Activated CD4-positive, alpha-beta T cell treated with anti-CD3 and anti-CD28 coated beads for 48 hours (primary cell): ENCODE results near the gene GPR162.

Experiments used
- DNase-seq: peaks from one replicate; pipeline ENCODE4 v3.0.0-alpha.2; 2020

GPR162 gene

GRCh38 chr12:6839482-6840201 is 18.0 kb downstream of the GPR162 start:
- DNase-seq: no peak

- no peak for DNase-seq
These were observed 18.7 kb downstream of the GPR162 start for GRCh38 chr12:6840330-6840729.

DNA sequence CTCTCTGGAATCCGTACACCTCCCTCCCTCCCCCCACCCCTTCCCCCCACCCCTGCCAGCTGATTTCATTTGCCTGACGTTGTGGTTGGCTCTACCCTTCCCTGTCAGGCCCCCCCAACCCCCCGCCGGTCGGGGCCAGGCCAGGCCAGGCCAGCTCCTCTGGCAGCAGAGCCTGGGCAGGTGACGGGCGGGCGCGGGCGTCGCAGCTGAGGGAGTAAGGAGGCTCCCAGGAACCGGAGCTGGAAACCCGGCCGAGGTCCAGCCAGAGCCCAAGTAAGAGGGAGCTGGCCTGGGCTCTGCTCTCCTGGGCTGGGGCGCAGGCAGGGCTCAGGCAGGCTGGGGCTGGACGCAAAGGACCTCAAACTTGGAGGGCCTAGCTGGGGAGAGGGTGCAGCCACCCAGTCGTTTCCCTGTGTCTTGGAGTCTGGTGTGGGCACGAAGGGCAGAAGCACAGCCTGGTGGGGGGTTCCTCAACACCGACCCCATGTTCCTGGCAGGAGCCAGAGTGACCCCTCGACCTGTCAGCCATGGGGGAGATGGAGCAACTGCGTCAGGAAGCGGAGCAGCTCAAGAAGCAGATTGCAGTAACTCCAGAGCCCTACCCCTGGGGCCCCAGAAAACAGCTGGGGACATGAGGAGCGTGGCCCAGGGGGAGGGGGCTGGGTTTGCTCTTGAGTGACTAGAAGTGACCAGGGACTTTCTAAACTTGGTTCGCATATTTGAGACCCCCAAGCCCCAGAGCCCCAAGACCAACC is 19.3 kb downstream of the GPR162 start, which contains the start of gene GNB3:
GNB3 (plus strand) TSS at position 165 of the 755 bp plus-strand sequence; CDS start at position 528, 363 bp downstream.
- no peak for DNase-seq

- DNase-seq: no peak
These were observed 20.5 kb downstream of the GPR162 start for GRCh38 chr12:6842075-6842474.

- no peak for DNase-seq
These were observed 21.7 kb downstream of the GPR162 start for GRCh38 chr12:6843118-6843902.

DNA sequence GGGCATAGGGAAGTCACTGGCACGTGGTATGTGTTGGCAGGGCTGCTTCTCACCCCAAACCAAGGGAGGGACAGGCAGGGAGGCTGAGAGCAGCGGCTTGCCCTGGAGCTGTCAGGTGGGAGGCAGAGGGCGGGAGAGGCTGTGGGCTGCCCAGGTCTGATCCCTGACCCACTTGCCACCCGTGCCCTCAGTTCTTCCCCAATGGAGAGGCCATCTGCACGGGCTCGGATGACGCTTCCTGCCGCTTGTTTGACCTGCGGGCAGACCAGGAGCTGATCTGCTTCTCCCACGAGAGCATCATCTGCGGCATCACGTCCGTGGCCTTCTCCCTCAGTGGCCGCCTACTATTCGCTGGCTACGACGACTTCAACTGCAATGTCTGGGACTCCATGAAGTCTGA is 23.8 kb downstream of the GPR162 start:
- no peak for DNase-seq

GRCh38 chr12:6846316-6846869 is 24.8 kb downstream of the GPR162 start:
- no peak for DNase-seq

DNA sequence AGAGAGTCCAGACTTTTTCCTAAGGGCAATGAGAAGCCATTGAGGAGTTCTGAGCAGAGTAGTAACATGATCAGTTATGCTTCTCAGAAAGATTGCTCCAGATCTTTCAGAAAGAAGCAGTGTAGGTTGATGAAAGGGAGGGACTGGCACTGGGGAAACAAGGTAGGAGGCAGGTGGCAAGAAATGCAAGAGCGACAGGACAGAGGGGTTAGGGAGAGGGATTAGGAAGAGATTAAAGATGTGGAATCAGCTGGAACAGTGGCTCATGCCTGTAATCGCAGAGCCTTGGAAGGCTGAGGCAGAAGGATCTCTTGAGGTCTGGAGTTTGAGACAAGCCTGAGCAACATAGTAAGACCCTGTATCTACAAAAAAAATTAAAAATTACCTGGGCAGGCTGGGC is 26.1 kb downstream of the GPR162 start:
- no peak for DNase-seq

GRCh38 chr12:6849427-6849826 is 27.8 kb downstream of the GPR162 start:
- no peak for DNase-seq

DNA sequence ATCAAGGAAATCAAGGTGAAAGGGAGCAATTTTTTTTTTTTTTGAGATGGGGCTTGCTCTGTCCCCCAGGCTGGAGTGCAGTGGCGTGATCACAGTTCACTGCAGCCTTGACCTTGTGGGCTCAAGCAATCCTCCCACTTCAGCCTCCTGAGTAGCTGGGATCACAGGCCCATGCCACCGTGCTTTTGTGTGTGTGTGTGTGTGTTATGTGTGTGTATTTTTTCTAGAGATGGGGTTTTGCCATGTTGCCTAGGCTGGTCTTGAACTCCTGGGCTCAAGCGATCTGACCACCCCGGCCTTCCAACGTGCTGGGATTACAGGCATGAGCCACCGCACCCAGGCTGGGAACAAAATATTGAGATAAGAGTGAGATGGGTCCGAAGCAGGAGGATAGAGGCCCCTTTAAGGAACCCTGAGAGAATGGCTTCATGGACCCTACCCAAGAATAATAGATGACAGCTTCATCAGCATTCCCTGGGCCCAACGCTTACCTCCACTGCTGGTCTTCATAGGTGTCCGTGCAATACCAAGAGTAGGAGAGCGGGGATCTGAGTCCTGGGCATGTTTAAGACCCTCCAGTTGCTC is 28.4 kb downstream of the GPR162 start:
- no peak for DNase-seq

GRCh38 chr12:6850796-6851152 is 29.2 kb downstream of the GPR162 start:
- DNase-seq: no peak

GRCh38 chr12:6851153-6851920 is 29.7 kb downstream of the GPR162 start, which contains the start of gene CDCA3:
TSS of gene CDCA3 (minus strand) at chr12:6851286. CDS start at chr12:6850952, 334 bp downstream.
- DNase-seq: peak; percentile 97

DNA sequence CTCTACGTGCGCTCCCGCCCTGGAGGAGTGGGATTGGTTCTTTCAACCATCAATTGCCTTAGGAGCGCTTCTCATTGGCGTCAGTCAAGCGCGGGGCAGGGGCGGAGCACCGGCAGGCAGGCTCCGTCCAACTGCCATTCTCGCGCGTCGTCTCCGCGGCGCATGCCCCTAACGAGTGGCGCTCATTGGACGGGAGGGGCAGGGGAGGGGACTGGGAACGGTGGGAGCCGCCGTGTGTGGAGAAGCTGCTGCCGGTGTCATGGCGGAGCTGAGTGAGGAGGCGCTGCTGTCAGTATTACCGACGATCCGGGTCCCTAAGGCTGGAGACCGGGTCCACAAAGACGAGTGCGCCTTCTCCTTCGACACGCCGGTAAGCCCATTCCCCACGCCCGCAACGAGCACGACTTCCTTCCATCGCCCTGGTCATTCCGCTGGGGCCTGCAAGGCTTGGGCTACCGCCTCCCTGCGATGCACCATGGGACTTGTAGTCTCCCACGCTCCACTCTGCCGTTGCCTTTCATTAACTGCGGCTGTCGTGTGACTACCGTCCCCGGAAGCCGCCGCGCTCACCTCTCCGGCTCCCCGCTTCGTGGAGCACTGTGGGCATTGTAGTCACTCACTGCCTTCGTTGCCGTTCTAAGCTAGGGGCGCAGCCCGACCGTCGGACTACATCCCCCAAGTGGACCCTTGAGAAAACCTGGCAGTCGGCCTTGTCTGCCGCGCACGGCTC is 30.5 kb downstream of the GPR162 start, which contains the start of gene USP5:
USP5 (plus strand) TSS at position 230 of the 730 bp plus-strand sequence; CDS start at position 260, 30 bp downstream.
- DNase-seq: peak; percentile 99

GRCh38 chr12:6852651-6853354 is 31.2 kb downstream of the GPR162 start:
- DNase-seq: peak; percentile 86

- DNase-seq: no peak
These were observed 32.0 kb downstream of the GPR162 start for GRCh38 chr12:6853626-6854025.

- no peak for DNase-seq
These were observed 32.4 kb downstream of the GPR162 start for GRCh38 chr12:6854036-6854435.

DNA sequence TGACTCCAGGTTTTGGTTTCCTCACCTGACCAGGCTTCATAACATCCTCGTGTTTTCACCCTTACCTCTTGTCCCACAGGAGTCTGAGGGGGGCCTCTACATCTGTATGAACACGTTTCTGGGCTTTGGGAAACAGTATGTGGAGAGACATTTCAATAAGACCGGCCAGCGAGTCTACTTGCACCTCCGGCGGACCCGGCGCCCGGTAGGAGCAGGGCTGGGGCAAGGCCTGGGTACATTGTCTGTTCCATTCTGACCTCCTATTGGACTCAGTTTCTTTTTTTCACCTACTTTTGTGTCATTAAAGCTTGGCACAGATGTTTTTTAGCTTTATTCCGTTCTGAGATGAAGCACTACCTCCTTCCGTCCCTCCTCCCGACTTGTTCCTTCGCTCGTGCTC is 33.7 kb downstream of the GPR162 start:
- no peak for DNase-seq

DNA sequence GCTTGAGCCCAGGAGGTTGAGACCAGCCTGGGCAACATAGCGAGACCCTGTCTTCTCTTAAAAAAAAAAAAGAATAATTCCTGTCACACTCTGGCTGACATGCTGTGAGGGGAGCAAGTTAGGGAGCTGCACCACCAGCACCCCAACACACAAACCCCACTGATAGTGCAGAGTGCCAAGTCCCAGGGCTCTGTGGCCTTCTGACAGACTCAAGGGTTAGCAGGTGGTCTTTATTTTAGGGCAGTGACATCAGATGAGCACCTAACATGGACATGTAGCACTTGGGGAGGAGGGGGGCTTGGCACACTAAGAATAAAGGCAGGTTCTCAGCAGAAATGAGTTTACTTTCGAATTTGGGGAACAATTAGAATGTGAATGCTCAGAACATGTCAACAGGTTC is 37.2 kb downstream of the GPR162 start:
- no peak for DNase-seq

DNA sequence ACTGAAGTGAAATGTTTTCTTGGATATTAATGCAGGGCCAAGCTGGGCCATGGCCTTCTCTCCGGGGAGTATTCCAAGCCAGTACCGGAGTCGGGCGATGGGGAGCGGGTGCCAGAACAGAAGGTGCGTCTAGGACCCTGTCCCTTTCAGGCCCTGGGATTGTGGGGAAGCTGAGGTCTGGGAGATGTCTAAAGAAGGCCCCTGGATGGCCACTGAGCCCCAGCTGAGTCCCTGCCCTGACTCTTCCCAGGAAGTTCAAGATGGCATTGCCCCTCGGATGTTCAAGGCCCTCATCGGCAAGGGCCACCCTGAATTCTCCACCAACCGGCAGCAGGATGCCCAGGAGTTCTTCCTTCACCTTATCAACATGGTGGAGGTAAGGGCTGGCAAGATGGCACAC is 38.5 kb downstream of the GPR162 start:
- no peak for DNase-seq

DNA sequence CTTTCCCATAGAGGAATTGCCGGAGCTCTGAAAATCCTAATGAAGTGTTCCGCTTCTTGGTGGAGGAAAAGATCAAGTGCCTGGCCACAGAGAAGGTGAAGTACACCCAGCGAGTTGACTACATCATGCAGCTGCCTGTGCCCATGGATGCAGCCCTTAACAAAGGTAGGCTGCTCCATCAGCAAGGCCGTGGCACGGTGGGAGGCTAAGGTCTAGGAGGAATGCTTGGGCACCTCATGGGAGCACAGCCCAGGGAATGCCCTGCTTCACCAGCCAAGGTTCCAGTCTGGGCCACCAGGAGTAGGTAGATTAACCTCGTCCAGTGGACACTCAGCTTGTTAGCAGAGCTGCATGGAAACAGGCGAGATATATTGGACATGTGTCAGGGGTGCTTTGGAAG is 39.3 kb downstream of the GPR162 start:
- DNase-seq: no peak
